K562 (cell line): ENCODE results near the gene MAS1L. TPM values are rescaled to one million over a fixed set of nuclear protein-coding genes. Genes with fewer than 3 reads are reported as not detected.

Source experiments
- ATAC-seq: fragments of 200-7000 bp; cut with Tn5 transposase; 3 replicates; pipeline ENCODE4 v1.9.1; 2020; ENCODE audit warnings: moderate library complexity
- BruUV-seq: library from RNA; stranded (reverse); fragments of 400-500 nt; replicated peaks from 2 replicates; lab custom pipeline; 2021; lab: Mats Ljungman, UMichigan
- CTCF ChIA-PET: fragments of 300-600 bp; formaldehyde crosslinking; extraction: SDS; loops from one replicate; lab custom pipeline; 2021; ENCODE audit warnings: low intra/inter-chr PET ratio; lab: Yijun Ruan, JAX
- POLR2A ChIA-PET: fragments of 300-600, 350-650 bp; sonication (Branson Sonifier 250); formaldehyde crosslinking; extraction: SDS; loops from one replicate; lab custom pipeline; 2021; ENCODE audit warnings: antibody characterized with exemption, inconsistent platforms; lab: Yijun Ruan, JAX
- DNase-seq, 4 experiments: peaks; one replicate each; pipeline versions ENCODE4 v3.0.0 to v3.0.0-alpha.2; 2011 to 2018; ENCODE audit warnings: low spot score in 3 of 4, mixed read lengths in 3 of 4; ENCODE audit errors: extremely low read depth in 1 of 4
- FAIRE-seq: peaks from 2 replicates; lab custom pipeline; 2011; peaks lifted over from hg19 to GRCh38; lab: Jason Lieb, UNC
- H2AFZ ChIP-seq: 2 replicates; pipeline ENCODE4 v1.6.0; 2011; ENCODE audit warnings: low read depth, low read length, control low read depth, inconsistent platforms
- H3K27ac ChIP-seq: fragments of 200-600 bp; 3 replicates; pipeline ENCODE4 v1.8.0; 2011; ENCODE audit warnings: low read depth, mild to moderate bottlenecking, control low read depth, inconsistent platforms, low read length, moderate library complexity, mixed read lengths; ENCODE audit errors: extremely low read depth
- H3K27me3 ChIP-seq, 2 experiments: fragments of 300-600 bp in 1 of 2; 2 replicates in 1 of 2; 3 replicates in 1 of 2; pipeline versions ENCODE4 v1.6.0 to v1.8.0; 2011; ENCODE audit warnings: inconsistent platforms in 2 of 2, low read length in 2 of 2, mild to moderate bottlenecking in 1 of 2, mixed read lengths in 1 of 2, moderate library complexity in 1 of 2; ENCODE audit not compliant: control insufficient read depth in 2 of 2, insufficient read depth in 2 of 2
- H3K36me3 ChIP-seq: fragments of 300-600 bp; 3 replicates; pipeline ENCODE4 v1.8.0; 2011; ENCODE audit warnings: mild to moderate bottlenecking, low read length, inconsistent platforms; ENCODE audit not compliant: control insufficient read depth, insufficient read depth
- H3K4me1 ChIP-seq, 2 experiments: fragments of 200-600 bp in 1 of 2; replicated peaks in 1 of 2; 2 replicates in 1 of 2; 3 replicates in 1 of 2; pipeline versions ENCODE4 v1.5.1 to v1.8.0; 2011; ENCODE audit warnings: inconsistent platforms in 2 of 2, low read length in 2 of 2, mild to moderate bottlenecking in 1 of 2, mixed read lengths in 1 of 2, moderate library complexity in 1 of 2; ENCODE audit not compliant: control insufficient read depth in 2 of 2, insufficient read depth in 2 of 2
- H3K4me2 ChIP-seq: 2 replicates; pipeline ENCODE4 v1.6.1; 2011; ENCODE audit warnings: low read length, control low read depth, inconsistent platforms, mixed read lengths; ENCODE audit not compliant: insufficient read depth
- H3K4me3 ChIP-seq: fragments of 200-600 bp; sonication (generic), shearing (Covaris generic); 2 replicates; pipeline ENCODE4 v1.5.1; 2016; ENCODE audit warnings: control low read depth, inconsistent platforms
- H3K79me2 ChIP-seq: fragments of 200-600 bp; 3 replicates; pipeline ENCODE4 v1.8.0; 2011; ENCODE audit warnings: low read length, inconsistent platforms; ENCODE audit not compliant: control insufficient read depth, insufficient read depth
- H3K9ac ChIP-seq, 2 experiments: 2 replicates each; pipeline versions ENCODE4 v1.6.0 to v1.6.1; 2011; ENCODE audit warnings: low read depth in 2 of 2, low read length in 2 of 2, control low read depth in 1 of 2, inconsistent platforms in 1 of 2, mild to moderate bottlenecking in 1 of 2, mixed read lengths in 1 of 2; ENCODE audit not compliant: insufficient read depth in 1 of 2
- H3K9me1 ChIP-seq: one replicate; pipeline ENCODE4 v1.6.0; 2011; ENCODE audit warnings: inconsistent platforms, mild to moderate bottlenecking, low read length, moderate library complexity; ENCODE audit not compliant: control insufficient read depth, insufficient read depth
- H3K9me3 ChIP-seq: replicated peaks from 2 replicates; pipeline ENCODE4 v1.5.1; 2011; ENCODE audit warnings: low read depth, low read length, inconsistent platforms; ENCODE audit not compliant: control insufficient read depth, insufficient read depth
- H4K20me1 ChIP-seq: replicated peaks from 2 replicates; pipeline ENCODE4 v1.6.1; 2011; ENCODE audit warnings: low read length, inconsistent platforms, mixed read lengths; ENCODE audit not compliant: control insufficient read depth, insufficient read depth
- ARID4B ChIP-seq: sonication (generic); formaldehyde crosslinking; IDR thresholded peaks from 2 replicates; pipeline ENCODE4 v1.8.0; 2022; ENCODE audit warnings: mild to moderate bottlenecking, missing genetic modification reagents
- CEBPZ ChIP-seq: fragments of 150-350 bp; IDR thresholded peaks from 2 replicates; pipeline ENCODE4 v1.6.1; 2014; ENCODE audit warnings: low read depth, mild to moderate bottlenecking, low read length, borderline replicate concordance
- COPS2 ChIP-seq: fragments of 450-650 bp; conservative IDR thresholded peaks from 2 replicates; pipeline ENCODE4 v1.6.1; 2016; ENCODE audit warnings: mild to moderate bottlenecking, moderate library complexity
- KAT8 ChIP-seq: fragments of 450-650 bp; IDR thresholded peaks from 2 replicates; pipeline ENCODE4 v1.6.1; 2016; ENCODE audit warnings: low read depth, mild to moderate bottlenecking
- KLF1 ChIP-seq: fragments of 450-650 bp; IDR thresholded peaks from 2 replicates; pipeline ENCODE4 v1.6.1; 2016; ENCODE audit warnings: missing genetic modification characterization, missing compliant biosample characterization
- MAFG ChIP-seq: fragments of 450-650 bp; conservative IDR thresholded peaks from 2 replicates; pipeline ENCODE4 v1.6.1; 2016; ENCODE audit warnings: missing genetic modification characterization, missing compliant biosample characterization
- NR3C1 ChIP-seq: sonication (generic); formaldehyde crosslinking; IDR thresholded peaks from 2 replicates; pipeline ENCODE4 v1.8.1; 2022; ENCODE audit warnings: missing genetic modification reagents
- RAD21 ChIP-seq, 2 experiments: fragments of 250-450 bp in 1 of 2; fragments of 450-650 bp in 1 of 2; sonication (Bioruptor Pico) in 1 of 2; formaldehyde crosslinking in 1 of 2; IDR thresholded peaks in 1 of 2; conservative IDR thresholded peaks in 1 of 2; 2 replicates each; pipeline versions ENCODE4 v1.4.0 to v1.8.0; 2020 to 2022; ENCODE audit warnings: mild to moderate bottlenecking in 2 of 2, moderate library complexity in 1 of 2
- TCF15 ChIP-seq: fragments of 250-450 bp; sonication (Bioruptor Pico); IDR thresholded peaks from 2 replicates; pipeline ENCODE4 v1.8.0; 2022; ENCODE audit warnings: moderate library complexity, mild to moderate bottlenecking, inconsistent platforms
- TSC22D4 ChIP-seq: fragments of 450-650 bp; IDR thresholded peaks from 2 replicates; pipeline ENCODE4 v1.6.1; 2016; ENCODE audit warnings: missing genetic modification characterization, missing biosample characterization, control low read depth
- ZC3H11A ChIP-seq: IDR thresholded peaks from 2 replicates; pipeline ENCODE4 v1.6.1; 2012; ENCODE audit warnings: low read depth, low read length, improper control_type of control experiment
- ZNF232 ChIP-seq: sonication (generic); formaldehyde crosslinking; IDR thresholded peaks from 2 replicates; pipeline ENCODE4 v1.8.0; 2022; ENCODE audit warnings: mild to moderate bottlenecking, missing genetic modification reagents
- ZNF263 ChIP-seq: sonication (generic); formaldehyde crosslinking; IDR thresholded peaks from 2 replicates; pipeline ENCODE4 v1.8.0; 2022; ENCODE audit warnings: mild to moderate bottlenecking, missing genetic modification reagents, borderline replicate concordance
- ZNF445 ChIP-seq: fragments of 250-450 bp; sonication (Bioruptor Pico); IDR thresholded peaks from 2 replicates; pipeline ENCODE4 v1.4.0; 2020; ENCODE audit warnings: low read depth, mild to moderate bottlenecking, moderate library complexity
- WGBS: fragments of 100-300 bp; shearing (Covaris generic); methylation state at CpG from one replicate; pipeline ENCODE4 v1.1.6; 2016; ENCODE audit warnings: low coverage, mixed read lengths; ENCODE audit not compliant: insufficient coverage; ENCODE audit errors: missing lambda C conversion rate; 5-methylcytosine and 5-hydroxymethylcytosine counted together
- in situ Hi-C: fragments of 300-500 bp; cut with MboI; formaldehyde crosslinking; loops from 4 replicates; pipeline ENCODE4 v1.15.0; 2018; ENCODE audit warnings: inconsistent platforms, mixed read lengths
- intact Hi-C: fragments of 100-400 bp; cut with micrococcal nuclease; formaldehyde crosslinking; loops from 2 replicates; pipeline ENCODE4 v1.14.2; 2022
- polyA plus RNA-seq, 8 experiments: library from polyadenylated mRNA; depleted of rRNA in 4 of 8; stranded (reverse) in 5 of 8; unstranded in 3 of 8; fragments of >200 nt; fragmentation: Nextera tagmentation in 2 of 8; fragmentation: Illumina TruSeq in 1 of 8; extraction: Ambion mirVana in 2 of 8; extraction: Trizol in 1 of 8; gene quantifications; 2 replicates each; pipeline versions ENCODE4 v1.2.1 to v1.2.3, GENCODE V29; 2011 to 2014; ENCODE audit warnings: inconsistent platforms in 1 of 8, missing spikeins in 1 of 8
- total RNA-seq, 7 experiments: library from RNA; depleted of rRNA in 6 of 7; stranded (reverse); fragments of >200 nt in 6 of 7; fragmentation: Illumina TruSeq in 2 of 7; extraction: Trizol in 2 of 7; gene quantifications; 2 replicates each; pipeline versions ENCODE4 v1.2.1 to v1.2.3, GENCODE V29; 2011 to 2021; ENCODE audit warnings: low replicate concordance in 1 of 7

MAS1L gene
- total and polyA plus RNA-seq, 9 of the 15 experiments (the other 6 are each of a cell fraction or from before 2014, with no cell fraction given) = not detected

- TF ChIP-seq ZC3H11A (no peak), ZNF263 (CRISPR knock-in tag) (no peak), KAT8 (no peak), KLF1 (tag) (no peak)
- TF ChIP-seq, all 486 proteins: peak for 0
These were observed 4.0 kb downstream of the MAS1L start (continued) for GRCh38 chr6:29483735-29484134.

- Histone ChIP-seq H3K27me3 (no peaks in the 10 kb centered on the region), H2AFZ (no peak overlapping the region), H4K20me1 (no peaks in the 10 kb centered on the region), H3K4me1 (peaks cover 8 to 11% of the 10 kb centered on the region in 2 experiments; a peak in 4 of 5 replicates), H3K27ac (no peak overlapping the region), H3K4me2 (no peak overlapping the region), H3K36me3 (no peaks in the 10 kb centered on the region), H3K9me1 (no peaks in the 10 kb centered on the region), H3K4me3 (no peak overlapping the region), H3K9ac (no peak overlapping the region), H3K9me3 (no peaks in the 10 kb centered on the region), H3K79me2 (no peaks in the 10 kb centered on the region)
- intact Hi-C loops (no loop called here), in situ Hi-C loops (no loop called here)
- ChIA-PET CTCF (no interaction called here), POLR2A (interaction anchor here (0.6 kb wide), 1 partner anchor 613 kb away, joined by 3 read pairs; no protein-coding TSS in a partner anchor)
- FAIRE-seq (no peak), DNase-seq (no peak), ATAC-seq (no peak)
- WGBS = 8% methylated on average over 3 of the region's 3 CpGs
- no TSS peak for BruUV-seq
- no peak for TF ChIP-seq TSC22D4 (tag)
- TF ChIP-seq ARID4B (CRISPR knock-in tag) = no peak
- TF ChIP-seq COPS2 = no peak
- no peak for TF ChIP-seq RAD21 (CRISPR knock-in tag; conservative IDR thresholded peaks at IDR 0.05 in 1 of 2, IDR thresholded peaks at IDR 0.05 in 1 of 2)
- no peak for TF ChIP-seq CEBPZ
- TF ChIP-seq MAFG = no peak
- no peak for TF ChIP-seq ZNF232 (CRISPR knock-in tag)
- no peak for TF ChIP-seq TCF15 (CRISPR knock-in tag)
- TF ChIP-seq NR3C1 (CRISPR knock-in tag) = no peak
- TF ChIP-seq ZNF445 (CRISPR knock-in tag) = no peak
These were observed 4.6 kb downstream of the MAS1L start for GRCh38 chr6:29483186-29483585.
